GM23338 (cell line): ENCODE data around the gene SLC16A5. TPM values are rescaled to one million over a fixed set of nuclear protein-coding genes. Genes with fewer than 3 reads are reported as not detected.

Experiments
- ATAC-seq: fragments of 200-7000 bp; cut with Tn5 transposase; 3 replicates; pipeline ENCODE4 v1.9.1; 2020
- DNase-seq: peaks from one replicate; pipeline ENCODE4 v3.0.0-alpha.2; 2015; ENCODE audit warnings: low spot score
- H2AFZ ChIP-seq: fragments of 200-600 bp; sonication (generic); 2 replicates; pipeline ENCODE4 v1.8.0; 2016; ENCODE audit warnings: antibody characterized with exemption, mild to moderate bottlenecking, moderate library complexity
- H3F3A ChIP-seq: fragments of 200-600 bp; sonication (generic); replicated peaks from 2 replicates; pipeline ENCODE4 v1.8.0; 2017; ENCODE audit warnings: antibody characterized with exemption, mixed run types, low read depth
- H3K27ac ChIP-seq: fragments of 200-600 bp; sonication (generic); 2 replicates; pipeline ENCODE4 v1.6.1; 2016; ENCODE audit warnings: low read depth
- H3K27me3 ChIP-seq: fragments of 200-600 bp; sonication (generic); 2 replicates; pipeline ENCODE4 v1.8.0; 2016; ENCODE audit warnings: mild to moderate bottlenecking, mixed run types, moderate library complexity; ENCODE audit not compliant: insufficient read depth
- H3K36me3 ChIP-seq: fragments of 200-600 bp; sonication (generic); 2 replicates; pipeline ENCODE4 v1.8.0; 2016; ENCODE audit warnings: mild to moderate bottlenecking; ENCODE audit not compliant: insufficient read depth
- H3K4me1 ChIP-seq: fragments of 200-600 bp; sonication (generic); 2 replicates; pipeline ENCODE4 v1.8.0; 2016; ENCODE audit warnings: mild to moderate bottlenecking, moderate library complexity; ENCODE audit not compliant: insufficient read depth
- H3K4me2 ChIP-seq: fragments of 200-600 bp; sonication (generic); 2 replicates; pipeline ENCODE4 v1.7.1; 2017; ENCODE audit warnings: mixed run types
- H3K4me3 ChIP-seq: fragments of 200-600 bp; sonication (generic); 2 replicates; pipeline ENCODE4 v1.6.1; 2016; ENCODE audit warnings: mixed run types
- H3K79me2 ChIP-seq: fragments of 200-600 bp; sonication (generic); replicated peaks from 2 replicates; pipeline ENCODE4 v1.8.0; 2017; ENCODE audit warnings: mild to moderate bottlenecking; ENCODE audit not compliant: insufficient read depth
- H3K9me2 ChIP-seq: fragments of 200-600 bp; sonication (generic); 2 replicates; pipeline ENCODE4 v1.8.0; 2017; ENCODE audit not compliant: insufficient read depth
- H4K20me1 ChIP-seq: fragments of 200-600 bp; sonication (generic); replicated peaks from 2 replicates; pipeline ENCODE4 v1.8.0; 2017; ENCODE audit warnings: mild to moderate bottlenecking; ENCODE audit not compliant: insufficient read depth
- H3K27ac Mint-ChIP-seq: 2 replicates; pipeline ENCODE4 v1.8.0; 2020; ENCODE audit warnings: inconsistent platforms, mild to moderate bottlenecking, moderate library complexity, mixed read lengths
- H3K27me3 Mint-ChIP-seq: 3 replicates; pipeline ENCODE4 v1.8.0; 2022; ENCODE audit warnings: low read depth, mild to moderate bottlenecking, moderate library complexity, mixed read lengths, inconsistent platforms; ENCODE audit not compliant: insufficient read depth, poor library complexity
- H3K36me3 Mint-ChIP-seq: 3 replicates; pipeline ENCODE4 v1.8.0; 2021; ENCODE audit warnings: low read depth, mild to moderate bottlenecking, inconsistent platforms, moderate library complexity, mixed read lengths
- H3K4me1 Mint-ChIP-seq: 3 replicates; pipeline ENCODE4 v1.8.0; 2020; ENCODE audit warnings: mild to moderate bottlenecking, inconsistent platforms, mixed read lengths
- H3K4me3 Mint-ChIP-seq: 3 replicates; pipeline ENCODE4 v1.8.0; 2021; ENCODE audit warnings: moderate library complexity, mild to moderate bottlenecking, inconsistent platforms, mixed read lengths
- H3K9me3 Mint-ChIP-seq: 3 replicates; pipeline ENCODE4 v1.8.0; 2020; ENCODE audit warnings: moderate library complexity, mild to moderate bottlenecking, inconsistent platforms, mixed read lengths
- CREB1 ChIP-seq: fragments of 250-450 bp; sonication (Bioruptor Pico); IDR thresholded peaks from 2 replicates; pipeline ENCODE4 v1.5.0; 2020; ENCODE audit warnings: low read depth, mild to moderate bottlenecking, moderate library complexity
- ETS1 ChIP-seq: IDR thresholded peaks from 2 replicates; pipeline ENCODE4 v1.6.1; 2016; ENCODE audit warnings: antibody characterized with exemption
- EZH2 ChIP-seq: fragments of 200-600 bp; sonication (generic); IDR thresholded peaks from one replicate; pipeline ENCODE4 v1.8.0; 2017; ENCODE audit warnings: antibody characterized with exemption, mild to moderate bottlenecking, low read depth; ENCODE audit not compliant: unreplicated experiment
- EZH2phosphoT487 ChIP-seq: fragments of 200-600 bp; sonication (generic); IDR thresholded peaks from one replicate; pipeline ENCODE4 v1.8.1; 2018; ENCODE audit warnings: antibody characterized with exemption; ENCODE audit not compliant: unreplicated experiment
- JUNB ChIP-seq: IDR thresholded peaks from one replicate; pipeline ENCODE4 v1.6.1; 2016; ENCODE audit warnings: antibody characterized with exemption; ENCODE audit not compliant: unreplicated experiment
- NANOG ChIP-seq: IDR thresholded peaks from 2 replicates; pipeline ENCODE4 v1.6.1; 2016; ENCODE audit warnings: antibody characterized with exemption, borderline replicate concordance
- POLR2AphosphoS5 ChIP-seq: IDR thresholded peaks from 2 replicates; pipeline ENCODE4 v1.6.1; 2016; ENCODE audit warnings: antibody characterized with exemption, low read depth
- STAT1 ChIP-seq: IDR thresholded peaks from one replicate; pipeline ENCODE4 v1.6.1; 2016; ENCODE audit warnings: antibody characterized with exemption; ENCODE audit not compliant: unreplicated experiment
- ZNF114 ChIP-seq: fragments of 250-450 bp; sonication (Bioruptor Pico); IDR thresholded peaks from 2 replicates; pipeline ENCODE4 v1.5.0; 2020; ENCODE audit warnings: mild to moderate bottlenecking, moderate library complexity
- ZNF331 ChIP-seq: fragments of 250-450 bp; sonication (Bioruptor Pico); IDR thresholded peaks from 2 replicates; pipeline ENCODE4 v1.5.0; 2020; ENCODE audit warnings: low read depth, mild to moderate bottlenecking, moderate library complexity
- ZNF462 ChIP-seq: fragments of 250-450 bp; sonication (Bioruptor Pico); IDR thresholded peaks from 2 replicates; pipeline ENCODE4 v1.5.0; 2020; ENCODE audit warnings: mild to moderate bottlenecking, moderate library complexity
- polyA plus RNA-seq: library from polyadenylated mRNA; unstranded; fragments of >200 nt; fragmentation: Nextera tagmentation; extraction: Ambion mirVana; gene quantifications from 2 replicates; pipeline ENCODE4 v1.2.1, GENCODE V29; 2016
- total RNA-seq: library from RNA; depleted of rRNA; stranded (reverse); fragments of >200 nt; shearing (Covaris generic); gene quantifications from 2 replicates; pipeline ENCODE4 v1.2.3, GENCODE V29; 2014

SLC16A5 gene
- total and polyA plus RNA-seq, 2 experiments from 2014 or later: 7.3 to 40.0 TPM

- Histone ChIP-seq H3K9me2 (no peaks in the 10 kb centered on the region), H3K36me3 (peaks cover 83% of the 10 kb centered on the region), H2AFZ (no peak overlapping the region), H3K79me2 (peaks cover 73% of the 10 kb centered on the region), H3K4me1 (no peaks in the 10 kb centered on the region), H3K4me3 (no peak overlapping the region), H4K20me1 (peaks cover 74% of the 10 kb centered on the region), H3K27ac (no peak overlapping the region), H3K4me2 (no peak overlapping the region), H3K27me3 (0 out of 2 replicates have a peak, but pooled peaks cover 2% of the 10 kb centered on the region), H3F3A (peaks cover 65% of the 10 kb centered on the region)
- Mint-ChIP-seq H3K27me3 (peaks cover 16% of the 10 kb centered on the region), H3K4me3 (no peak overlapping the region), H3K4me1 (peaks cover 5% of the 10 kb centered on the region; the same call in 2 of the 3 replicates), H3K36me3 (peaks cover 94% of the 10 kb centered on the region), H3K27ac (no peak overlapping the region), H3K9me3 (no peaks in the 10 kb centered on the region)
- DNase-seq: no peak
- TF ChIP-seq JUNB (no peak), STAT1 (no peak), EZH2phosphoT487 (no peak), ZNF114 (CRISPR knock-in tag) (no peak), NANOG (no peak), ETS1 (no peak), POLR2AphosphoS5 (no peak), CREB1 (CRISPR knock-in tag) (no peak), EZH2 (no peak)
- ATAC-seq: no peak
Measured at GRCh38 chr17:75144816-75145512, 57.2 kb downstream of the SLC16A5 start.

GRCh38 chr17:75146592-75146991, 58.8 kb downstream of the SLC16A5 start:
- H4K20me1 ChIP-seq: peaks cover 72% of the 10 kb centered on the region
- no peak overlapping the region for H3K4me3 ChIP-seq
- no peak for TF ChIP-seq STAT1
- no peak for TF ChIP-seq JUNB
- TF ChIP-seq ETS1: no peak
- no peak for TF ChIP-seq ZNF114 (CRISPR knock-in tag)
- no peak for TF ChIP-seq EZH2phosphoT487
- TF ChIP-seq ZNF331 (CRISPR knock-in tag): no peak
- no peak for TF ChIP-seq CREB1 (CRISPR knock-in tag)
- no peak for TF ChIP-seq ZNF462 (CRISPR knock-in tag)

More at GRCh38 chr17:75146592-75146991, 58.8 kb downstream of the SLC16A5 start:
- Histone ChIP-seq H3K4me2 (no peak overlapping the region), H3K36me3 (peaks cover 66% of the 10 kb centered on the region), H3K4me1 (peaks cover 5% of the 10 kb centered on the region), H3F3A (peaks cover 55% of the 10 kb centered on the region), H3K27ac (peak overlapping the region; percentile 63), H3K79me2 (peaks cover 78% of the 10 kb centered on the region), H3K27me3 (no peaks in the 10 kb centered on the region), H3K9me2 (no peaks in the 10 kb centered on the region), H2AFZ (no peak overlapping the region)
- Mint-ChIP-seq H3K36me3 (peaks cover 77% of the 10 kb centered on the region), H3K27ac (no peak overlapping the region), H3K4me3 (no peak overlapping the region), H3K4me1 (peaks cover 5% of the 10 kb centered on the region; the same call in 2 of the 3 replicates), H3K27me3 (peaks cover 8% of the 10 kb centered on the region), H3K9me3 (no peaks in the 10 kb centered on the region)
- DNase-seq (no peak), ATAC-seq (no peak)
